H1 (cell line): ENCODE data around the gene FYTTD1. TPM values are rescaled to one million over a fixed set of nuclear protein-coding genes. Genes with fewer than 3 reads are reported as not detected.

ENCODE experiments used
- CTCF ChIA-PET: fragments of 300-600 bp; sonication (Branson Sonifier 250); formaldehyde crosslinking; loops from one replicate; lab custom pipeline; 2021; ENCODE audit not compliant: partially characterized antibody; lab: Charles Lee
- POLR2A ChIA-PET: fragments of 300-600 bp; sonication (Branson Sonifier 250); formaldehyde crosslinking; loops from one replicate; lab custom pipeline; 2021; ENCODE audit warnings: inconsistent platforms; ENCODE audit not compliant: partially characterized antibody; lab: Charles Lee
- DNase-seq, 2 experiments: peaks; one replicate each; pipeline versions ENCODE4 v3.0.0 to v3.0.0-alpha.2; 2010 to 2022; ENCODE audit warnings: low spot score in 2 of 2, low read depth in 1 of 2, mixed read lengths in 1 of 2
- FAIRE-seq: peaks from 2 replicates; lab custom pipeline; 2011; peaks lifted over from hg19 to GRCh38; lab: Jason Lieb, UNC
- H2AFZ ChIP-seq: 2 replicates; pipeline ENCODE4 v1.8.1; 2012; ENCODE audit warnings: low read length, inconsistent platforms
- H2AK5ac ChIP-seq: 2 replicates; pipeline ENCODE4 v1.6.1; 2013; ENCODE audit warnings: low read depth, low read length
- H2BK120ac ChIP-seq: replicated peaks from 2 replicates; pipeline ENCODE3; 2013; ENCODE audit warnings: low read depth, low read length, inconsistent platforms
- H2BK12ac ChIP-seq: 2 replicates; pipeline ENCODE4 v1.6.1; 2013; ENCODE audit warnings: low read depth, low read length
- H2BK15ac ChIP-seq: 2 replicates; pipeline ENCODE4 v1.6.1; 2013; ENCODE audit warnings: low read length
- H2BK20ac ChIP-seq: 2 replicates; pipeline ENCODE4 v1.6.1; 2013; ENCODE audit warnings: low read length
- H2BK5ac ChIP-seq: 2 replicates; pipeline ENCODE4 v1.6.1; 2013; ENCODE audit warnings: low read depth, low read length
- H3K14ac ChIP-seq: 2 replicates; pipeline ENCODE4 v1.6.1; 2013; ENCODE audit warnings: inconsistent platforms; ENCODE audit not compliant: insufficient read length
- H3K18ac ChIP-seq: 2 replicates; pipeline ENCODE4 v1.6.1; 2013; ENCODE audit warnings: low read length; ENCODE audit errors: extremely low read depth
- H3K23ac ChIP-seq: 2 replicates; pipeline ENCODE4 v1.6.1; 2013; ENCODE audit warnings: inconsistent platforms; ENCODE audit not compliant: insufficient read length
- H3K23me2 ChIP-seq: 2 replicates; pipeline ENCODE4 v1.6.1; 2013; ENCODE audit warnings: low read depth, low read length
- H3K27ac ChIP-seq: 2 replicates; pipeline ENCODE4 v1.6.1; 2011; ENCODE audit warnings: low read depth, low read length, inconsistent platforms
- H3K27me3 ChIP-seq, 4 experiments: replicated peaks in 1 of 4; 1 replicate in 1 of 4; 2 replicates in 3 of 4; pipeline versions ENCODE4 v1.6.1 to v1.8.1; 2011 to 2013; ENCODE audit warnings: low read length in 3 of 4, mild to moderate bottlenecking in 3 of 4, inconsistent platforms in 2 of 4, mixed read lengths in 2 of 4, moderate library complexity in 1 of 4; ENCODE audit not compliant: control insufficient read depth in 3 of 4, insufficient read depth in 3 of 4; ENCODE audit errors: extremely low read depth in 1 of 4
- H3K36me3 ChIP-seq, 4 experiments: 2 replicates each; pipeline versions ENCODE4 v1.6.1 to v1.8.1; 2011 to 2013; ENCODE audit warnings: mild to moderate bottlenecking in 4 of 4, low read length in 3 of 4, moderate library complexity in 2 of 4, control low read depth in 1 of 4, inconsistent platforms in 1 of 4; ENCODE audit not compliant: insufficient read depth in 4 of 4, control insufficient read depth in 2 of 4
- H3K4ac ChIP-seq: replicated peaks from 2 replicates; pipeline ENCODE3; 2013; ENCODE audit warnings: low read length, low read depth, mixed read lengths, inconsistent platforms; ENCODE audit not compliant: insufficient read length
- H3K4me1 ChIP-seq, 4 experiments: replicated peaks in 1 of 4; 1 replicate in 1 of 4; 2 replicates in 3 of 4; pipeline versions ENCODE4 v1.6.1 to v1.8.1; 2011 to 2013; ENCODE audit warnings: low read length in 3 of 4, inconsistent platforms in 2 of 4, mixed read lengths in 1 of 4; ENCODE audit not compliant: insufficient read depth in 4 of 4, control insufficient read depth in 3 of 4
- H3K4me2 ChIP-seq, 2 experiments: 2 replicates each; pipeline versions ENCODE4 v1.6.1 to v1.8.1; 2011 to 2013; ENCODE audit warnings: low read depth in 2 of 2, low read length in 2 of 2, control low read depth in 1 of 2, inconsistent platforms in 1 of 2, mild to moderate bottlenecking in 1 of 2; ENCODE audit not compliant: insufficient read depth in 1 of 2
- H3K4me3 ChIP-seq, 4 experiments: fragments of 200-600, 300-600 bp in 1 of 4; sonication (generic), shearing (Covaris generic), sonication (Bioruptor Twin) in 1 of 4; 2 replicates each; pipeline versions ENCODE4 v1.5.1 to v1.8.1; 2011 to 2016; ENCODE audit warnings: low read length in 4 of 4, low read depth in 3 of 4, control low read depth in 2 of 4, inconsistent platforms in 2 of 4, mild to moderate bottlenecking in 2 of 4, mixed read lengths in 1 of 4, moderate library complexity in 1 of 4; ENCODE audit not compliant: insufficient read depth in 2 of 4; ENCODE audit errors: extremely low read depth in 1 of 4
- H3K56ac ChIP-seq: replicated peaks from 2 replicates; pipeline ENCODE3; 2013; ENCODE audit warnings: low read depth, mild to moderate bottlenecking, mixed read lengths, low read length, inconsistent platforms; ENCODE audit not compliant: insufficient read length
- H3K79me1 ChIP-seq: 2 replicates; pipeline ENCODE4 v1.6.1; 2013; ENCODE audit warnings: low read depth, low read length, control low read depth
- H3K79me2 ChIP-seq, 2 experiments: 2 replicates each; pipeline versions ENCODE4 v1.6.1 to v1.8.1; 2012 to 2013; ENCODE audit warnings: low read length in 2 of 2, mild to moderate bottlenecking in 2 of 2, inconsistent platforms in 1 of 2; ENCODE audit not compliant: insufficient read depth in 2 of 2, control insufficient read depth in 1 of 2
- H3K9ac ChIP-seq, 4 experiments: replicated peaks in 1 of 4; 1 replicate in 1 of 4; 2 replicates in 3 of 4; pipeline versions ENCODE4 v1.6.1 to v1.8.1; 2011 to 2013; ENCODE audit warnings: low read depth in 3 of 4, low read length in 3 of 4, control low read depth in 2 of 4, mild to moderate bottlenecking in 2 of 4, moderate library complexity in 2 of 4, inconsistent platforms in 1 of 4; ENCODE audit errors: extremely low read depth in 1 of 4
- H3K9me3 ChIP-seq, 2 experiments: 2 replicates each; pipeline versions ENCODE4 v1.6.1 to v1.8.1; 2012 to 2013; ENCODE audit warnings: mild to moderate bottlenecking in 2 of 2, moderate library complexity in 2 of 2, control low read depth in 1 of 2, inconsistent platforms in 1 of 2, low read depth in 1 of 2, low read length in 1 of 2, mixed read lengths in 1 of 2; ENCODE audit not compliant: insufficient read depth in 2 of 2
- H4K20me1 ChIP-seq, 2 experiments: replicated peaks in 1 of 2; 2 replicates each; pipeline versions ENCODE3 to v1.8.1; 2011 to 2013; ENCODE audit warnings: inconsistent platforms in 2 of 2, low read length in 2 of 2, mild to moderate bottlenecking in 1 of 2; ENCODE audit not compliant: insufficient read depth in 2 of 2, control insufficient read depth in 1 of 2
- H4K5ac ChIP-seq: 2 replicates; pipeline ENCODE4 v1.6.1; 2013; ENCODE audit warnings: low read length, low read depth, mixed read lengths, inconsistent platforms; ENCODE audit not compliant: insufficient read length
- H4K8ac ChIP-seq: 2 replicates; pipeline ENCODE4 v1.8.0; 2013; ENCODE audit warnings: mild to moderate bottlenecking, moderate library complexity, low read length, inconsistent platforms; ENCODE audit not compliant: insufficient read depth; ENCODE audit errors: extremely low read depth
- H4K91ac ChIP-seq: replicated peaks from 2 replicates; pipeline ENCODE3; 2013; ENCODE audit warnings: low read length, mixed read lengths, inconsistent platforms; ENCODE audit not compliant: insufficient read length
- SIX5 ChIP-seq: IDR thresholded peaks from 2 replicates; pipeline ENCODE4 v1.6.1; 2011; ENCODE audit warnings: mild to moderate bottlenecking, low read depth, low read length
- TAF7 ChIP-seq: optimal IDR thresholded peaks from 2 replicates; pipeline ENCODE3; 2011; ENCODE audit warnings: low read depth, mild to moderate bottlenecking, inconsistent platforms, low read length, moderate library complexity, borderline replicate concordance
- TEAD4 ChIP-seq: IDR thresholded peaks from 2 replicates; pipeline ENCODE4 v1.6.1; 2012; ENCODE audit warnings: low read depth, low read length, inconsistent platforms, mixed read lengths
- WGBS, 2 experiments: shearing (Covaris generic) in 1 of 2; methylation state at CpG; one replicate each; pipeline versions ENCODE4 v1.1.6 to v1.1.7; 2013 to 2015; ENCODE audit warnings: low lambda C conversion rate in 2 of 2, mixed read lengths in 2 of 2, inconsistent platforms in 1 of 2, low coverage in 1 of 2, missing lambda C conversion rate in 1 of 2; ENCODE audit not compliant: insufficient replicate concordance in 2 of 2, insufficient coverage in 1 of 2, insufficient read length in 1 of 2; ENCODE audit errors: extremely low coverage in 1 of 2, missing lambda C conversion rate in 1 of 2; 5-methylcytosine and 5-hydroxymethylcytosine counted together
- polyA plus RNA-seq, 7 experiments: library from polyadenylated mRNA; depleted of rRNA in 3 of 7; stranded (reverse) in 5 of 7; unstranded in 2 of 7; fragments of >200 nt in 5 of 7; fragments of 200-250 nt in 2 of 7; gene quantifications; 1 replicate in 5 of 7; 2 replicates in 1 of 7; 4 replicates in 1 of 7; pipeline versions ENCODE4 v1.2.1 to v1.2.3, GENCODE V29; 2011 to 2013; ENCODE audit warnings: missing spikeins in 2 of 7, mixed read lengths in 2 of 7
- total RNA-seq: library from RNA; stranded (reverse); fragmentation: NEBNext Ultra II Directional; extraction: Animal tissue kit (Norgen Biotek cat#: 25700); gene quantifications from 2 replicates; pipeline ENCODE4 v1.2.1, GENCODE V29; 2021

FYTTD1 gene
- total and polyA plus RNA-seq, 2 of the 8 experiments (the other 6 are each of a cell fraction or from before 2014, with no cell fraction given), result 3.1 to 24.4 TPM

GRCh38 chr3:197810901-197811300 is 61.2 kb downstream of the FYTTD1 start:
- H3K4me1 ChIP-seq, result peaks cover 0 to 3% (median 0%) of the 10 kb centered on the region in 4 experiments; a peak in 4 of 7 replicates
- H3K27me3 ChIP-seq, result no peaks in the 10 kb centered on the region
- H3K9ac ChIP-seq, result no peak overlapping the region
- no peak overlapping the region for H4K5ac ChIP-seq
- TF ChIP-seq TAF7 (no peak), TEAD4 (no peak), SIX5 (no peak)
- DNase-seq (no peak), FAIRE-seq (no peak)
- no peak overlapping the region for H3K23ac ChIP-seq
- ChIA-PET POLR2A (no interaction called here), CTCF (no interaction called here)
- no peaks in the 10 kb centered on the region for H3K23me2 ChIP-seq
- peaks cover 0 to 83% of the 10 kb centered on the region in 2 experiments; a peak in 2 of 4 replicates for H3K79me2 ChIP-seq
- no peak overlapping the region for H2BK5ac ChIP-seq
- no peak overlapping the region for H3K4me3 ChIP-seq
- no peaks in the 10 kb centered on the region; a peak in 1 of 8 replicates for H3K36me3 ChIP-seq
- H3K79me1 ChIP-seq, result peaks cover 3% of the 10 kb centered on the region
- no peak overlapping the region for H3K56ac ChIP-seq
- no peak overlapping the region for H3K4me2 ChIP-seq
- H2AK5ac ChIP-seq, result no peak overlapping the region
- no peak overlapping the region for H2AFZ ChIP-seq
- H4K20me1 ChIP-seq, result peaks cover 0 to 3% of the 10 kb centered on the region in 2 experiments
- H2BK20ac ChIP-seq, result no peak overlapping the region
- no peaks in the 10 kb centered on the region for H3K9me3 ChIP-seq
- H3K14ac ChIP-seq, result no peak overlapping the region
- no peak overlapping the region for H2BK12ac ChIP-seq
- no peak overlapping the region for H2BK15ac ChIP-seq
- H3K4ac ChIP-seq, result no peak overlapping the region
- H3K27ac ChIP-seq, result no peak overlapping the region
- no peak overlapping the region for H4K8ac ChIP-seq
- H4K91ac ChIP-seq, result no peak overlapping the region
- H2BK120ac ChIP-seq, result no peak overlapping the region
- 91% methylated on average over 6 of the region's 6 CpGs; no CpG with 5 or more reads in 1 of the 2 experiments for WGBS, 2 experiments
- H3K18ac ChIP-seq, result no peak overlapping the region
